ENCODE data around the gene SGCB.

The SGCB gene

DNA sequence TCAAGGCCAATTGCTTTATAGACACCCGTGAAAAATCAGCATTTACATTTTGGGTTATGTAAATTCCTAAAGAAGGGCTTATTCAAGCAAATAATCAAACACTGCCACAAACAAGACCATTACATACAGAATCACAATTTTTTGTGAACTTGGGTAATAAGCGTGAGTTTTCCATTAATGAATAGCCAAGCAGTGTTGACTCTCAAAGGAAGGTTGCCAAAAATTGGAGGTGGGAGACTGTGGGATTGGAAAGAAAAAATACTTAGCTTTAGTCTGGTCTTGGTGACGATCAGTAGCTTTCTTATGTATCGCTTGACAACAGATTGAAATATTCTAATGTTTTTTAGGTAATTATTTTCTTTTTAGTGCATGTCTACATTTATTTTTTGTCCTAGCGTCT lies 38.8 kb downstream of the SGCB start:
- H3K27ac ChIP-seq (ENCODE audit: low read depth, low read length): no peak overlapping the region
- no peak overlapping the region for H3K4me3 ChIP-seq (ENCODE audit: low read depth, low read length)
- H3K27me3 ChIP-seq (ENCODE audit: control insufficient read depth, insufficient read depth, low read length): no peaks in the 10 kb centered on the region
- peaks cover 5% of the 10 kb centered on the region; the same call in 1 of the 2 replicates for H3K4me1 ChIP-seq (ENCODE audit: control insufficient read depth, insufficient read depth, low read length)
- no peaks in the 10 kb centered on the region for H3K36me3 ChIP-seq (ENCODE audit: control insufficient read depth, insufficient read depth, low read length)
- no peak overlapping the region for H3K9ac ChIP-seq (ENCODE audit: low read length)
- no peaks in the 10 kb centered on the region for H3K9me3 ChIP-seq (ENCODE audit: control insufficient read depth, insufficient read depth, low read depth, low read length)

- peaks cover 5% of the 10 kb centered on the region; the same call in 1 of the 2 replicates for H3K4me1 ChIP-seq (ENCODE audit: control insufficient read depth, insufficient read depth, low read length)
- H3K36me3 ChIP-seq (ENCODE audit: control insufficient read depth, insufficient read depth, low read length): no peaks in the 10 kb centered on the region
- H3K27ac ChIP-seq (ENCODE audit: low read depth, low read length): no peak overlapping the region
- H3K9me3 ChIP-seq (ENCODE audit: control insufficient read depth, insufficient read depth, low read depth, low read length): no peaks in the 10 kb centered on the region
- H3K9ac ChIP-seq (ENCODE audit: low read length): no peak overlapping the region
- no peak overlapping the region for H3K4me3 ChIP-seq (ENCODE audit: low read depth, low read length)
- no peaks in the 10 kb centered on the region for H3K27me3 ChIP-seq (ENCODE audit: control insufficient read depth, insufficient read depth, low read length)
Measured at GRCh38 chr4:51998837-51999236, 39.3 kb downstream of the SGCB start.

DNA sequence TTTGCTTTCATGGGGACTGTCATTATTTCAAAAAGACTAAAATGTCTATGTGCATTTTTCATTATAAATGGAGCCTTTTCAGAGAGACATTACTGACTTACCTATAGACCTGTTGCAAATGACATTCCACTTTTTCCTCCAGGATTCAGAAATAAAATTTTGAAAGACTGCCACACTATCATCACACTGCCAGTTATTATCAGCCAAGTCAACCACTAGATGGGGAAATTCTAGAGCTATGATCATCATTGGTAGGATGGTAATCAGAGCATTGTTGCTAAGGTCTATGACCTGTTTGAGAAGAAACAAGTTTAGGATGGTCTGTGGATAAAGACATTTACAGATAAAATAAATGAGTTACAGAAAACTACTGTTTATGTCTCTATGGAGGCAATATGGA lies 40.5 kb downstream of the SGCB start:
- no peaks in the 10 kb centered on the region for H3K27me3 ChIP-seq (ENCODE audit: control insufficient read depth, insufficient read depth, low read length)
- H3K36me3 ChIP-seq (ENCODE audit: control insufficient read depth, insufficient read depth, low read length): no peaks in the 10 kb centered on the region
- no peaks in the 10 kb centered on the region for H3K9me3 ChIP-seq (ENCODE audit: control insufficient read depth, insufficient read depth, low read depth, low read length)
- H3K9ac ChIP-seq (ENCODE audit: low read length): no peak overlapping the region
- no peak overlapping the region for H3K27ac ChIP-seq (ENCODE audit: low read depth, low read length)
- no peak overlapping the region for H3K4me3 ChIP-seq (ENCODE audit: low read depth, low read length)
- peaks cover 5% of the 10 kb centered on the region; the same call in 1 of the 2 replicates for H3K4me1 ChIP-seq (ENCODE audit: control insufficient read depth, insufficient read depth, low read length)

GRCh38 chr4:51995647-51996220 lies 42.4 kb downstream of the SGCB start:
- H3K9me3 ChIP-seq (ENCODE audit: control insufficient read depth, insufficient read depth, low read depth, low read length): peaks cover 7% of the 10 kb centered on the region; the same call in 1 of the 2 replicates
- no peaks in the 10 kb centered on the region for H3K27me3 ChIP-seq (ENCODE audit: control insufficient read depth, insufficient read depth, low read length)
- no peak overlapping the region for H3K4me3 ChIP-seq (ENCODE audit: low read depth, low read length)
- H3K4me1 ChIP-seq (ENCODE audit: control insufficient read depth, insufficient read depth, low read length): peaks cover 5% of the 10 kb centered on the region; the same call in 1 of the 2 replicates
- no peaks in the 10 kb centered on the region for H3K36me3 ChIP-seq (ENCODE audit: control insufficient read depth, insufficient read depth, low read length)
- no peak overlapping the region for H3K27ac ChIP-seq (ENCODE audit: low read depth, low read length)
- H3K9ac ChIP-seq (ENCODE audit: low read length): no peak overlapping the region
